Measurements from ENCODE around the gene TLE6. TPM values are rescaled to one million over a fixed set of nuclear protein-coding genes. Genes with fewer than 3 reads are reported as not detected.

TLE6 gene
- total and polyA plus RNA-seq, 10 of the 15 experiments (the other 5 are each of a cell fraction or from before 2014, with no cell fraction given), result 2.7 to 13.8 (median 6.4) TPM

- no peak overlapping the region for H3K4me2 ChIP-seq (ENCODE audit: control insufficient read depth, insufficient read depth)
- intact Hi-C loops (cut with micrococcal nuclease; ENCODE audit: unreplicated experiment) (no loop called here), in situ Hi-C loops (cut with MboI) (no loop called here)
- DNase-seq (ENCODE audit: low read depth, low spot score), result no peak
- no peak overlapping the region for H3K9ac ChIP-seq (ENCODE audit: control insufficient read depth, insufficient read depth, low read length)
- no peak for FAIRE-seq
- peaks cover 9% of the 10 kb centered on the region; the same call in 1 of the 2 replicates for H3K4me1 ChIP-seq (ENCODE audit: control insufficient read depth, insufficient read depth, low read length)
- H2AFZ ChIP-seq (ENCODE audit: control insufficient read depth, low read depth, low read length), result no peak overlapping the region
- H4K20me1 ChIP-seq (ENCODE audit: control insufficient read depth, insufficient read depth), result no peaks in the 10 kb centered on the region
- no peaks in the 10 kb centered on the region; a peak in 2 of 4 replicates for H3K27me3 ChIP-seq (replicated peaks in 1 of 2; ENCODE audit: control insufficient read depth in 2 of 2, insufficient read depth in 2 of 2, low read length in 1 of 2)
- no peaks in the 10 kb centered on the region for H3K36me3 ChIP-seq (ENCODE audit: control insufficient read depth in 2 of 2, insufficient read depth in 2 of 2, low read length in 1 of 2)
- ChIA-PET RAD21 (ENCODE audit: unreplicated experiment) (no interaction called here), SMC1A (ENCODE audit: uncharacterized antibody, unreplicated experiment) (no interaction called here), POLR2A (no interaction called here), CTCF (no interaction called here)
- TF ChIP-seq WRNIP1 (IDR thresholded peaks at IDR 0.05; ENCODE audit: borderline replicate concordance, low read depth, low read length), result no peak
- no TSS peak for BruUV-seq (replicated peaks)
- no peak overlapping the region for H3K4me3 ChIP-seq
- no peak for ATAC-seq
- no peaks in the 10 kb centered on the region for H3K9me3 ChIP-seq (replicated peaks; ENCODE audit: control insufficient read depth, insufficient read depth, low read length)
- 36% methylated on average over 9 of the region's 10 CpGs for WGBS (ENCODE audit: insufficient coverage, insufficient replicate concordance, low lambda C conversion rate, missing lambda C conversion rate)
- H3K79me2 ChIP-seq (ENCODE audit: control insufficient read depth, insufficient read depth, low read length), result no peaks in the 10 kb centered on the region
- no peak overlapping the region for H3K27ac ChIP-seq (ENCODE audit: control insufficient read depth, insufficient read depth)
These were observed 5.6 kb downstream of the TLE6 start for GRCh38 chr19:2982983-2983350.

GRCh38 chr19:2983351-2984214 is 6.2 kb downstream of the TLE6 start:
- POLR2A ChIA-PET, result interaction anchor here (0.7 kb wide), 1 partner anchor 48 kb away, joined by 3 read pairs; no protein-coding TSS in a partner anchor
- no TSS peak for BruUV-seq (replicated peaks)

More at GRCh38 chr19:2983351-2984214, 6.2 kb downstream of the TLE6 start:
- ATAC-seq, result peak; percentile 41
- H3K4me1 ChIP-seq (ENCODE audit: control insufficient read depth, insufficient read depth, low read length), result peaks cover 6% of the 10 kb centered on the region; the same call in 1 of the 2 replicates
- no peaks in the 10 kb centered on the region for H4K20me1 ChIP-seq (ENCODE audit: control insufficient read depth, insufficient read depth)
- H2AFZ ChIP-seq (ENCODE audit: control insufficient read depth, low read depth, low read length), result peak overlapping the region; percentile 55
- no peak overlapping the region for H3K27ac ChIP-seq (ENCODE audit: control insufficient read depth, insufficient read depth)
- no peak overlapping the region for H3K9ac ChIP-seq (ENCODE audit: control insufficient read depth, insufficient read depth, low read length)
- CTCF ChIA-PET, result no interaction called here
- intact Hi-C loops (cut with micrococcal nuclease; ENCODE audit: unreplicated experiment) (no loop called here), in situ Hi-C loops (cut with MboI) (no loop called here)
- no peaks in the 10 kb centered on the region for H3K79me2 ChIP-seq (ENCODE audit: control insufficient read depth, insufficient read depth, low read length)
- H3K36me3 ChIP-seq (ENCODE audit: control insufficient read depth in 2 of 2, insufficient read depth in 2 of 2, low read length in 1 of 2), result no peaks in the 10 kb centered on the region
- DNase-seq (ENCODE audit: low read depth, low spot score), result no peak
- no peak for FAIRE-seq
- SMC1A ChIA-PET (ENCODE audit: uncharacterized antibody, unreplicated experiment), result no interaction called here
- H3K9me3 ChIP-seq (replicated peaks; ENCODE audit: control insufficient read depth, insufficient read depth, low read length), result no peaks in the 10 kb centered on the region
- RAD21 ChIA-PET (ENCODE audit: unreplicated experiment), result no interaction called here
- WGBS (ENCODE audit: insufficient coverage, insufficient replicate concordance, low lambda C conversion rate, missing lambda C conversion rate), result 11% methylated on average over 24 of the region's 24 CpGs
- 0 out of 2 replicates have a peak overlapping the region, but pooled peaks have one; percentile 33 for H3K4me2 ChIP-seq (ENCODE audit: control insufficient read depth, insufficient read depth)
- H3K4me3 ChIP-seq, result no peak overlapping the region
- TF ChIP-seq SPI1 (IDR thresholded peaks at IDR 0.05; ENCODE audit: borderline replicate concordance, insufficient read depth, low read depth, low read length) (peak; percentile 40; the same call in 1 of the 2 replicates), RFX5 (IDR thresholded peaks at IDR 0.05; ENCODE audit: low read depth, low read length) (no peak), SP1 (IDR thresholded peaks at IDR 0.05; ENCODE audit: low read depth, low read length) (peak; percentile 31)
- TF ChIP-seq, protein P1, sequence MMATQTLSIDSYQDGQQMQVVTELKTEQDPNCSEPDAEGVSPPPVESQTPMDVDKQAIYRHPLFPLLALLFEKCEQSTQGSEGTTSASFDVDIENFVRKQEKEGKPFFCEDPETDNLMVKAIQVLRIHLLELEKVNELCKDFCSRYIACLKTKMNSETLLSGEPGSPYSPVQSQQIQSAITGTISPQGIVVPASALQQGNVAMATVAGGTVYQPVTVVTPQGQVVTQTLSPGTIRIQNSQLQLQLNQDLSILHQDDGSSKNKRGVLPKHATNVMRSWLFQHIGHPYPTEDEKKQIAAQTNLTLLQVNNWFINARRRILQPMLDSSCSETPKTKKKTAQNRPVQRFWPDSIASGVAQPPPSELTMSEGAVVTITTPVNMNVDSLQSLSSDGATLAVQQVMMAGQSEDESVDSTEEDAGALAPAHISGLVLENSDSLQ (IDR thresholded peaks at IDR 0.05), result peak; percentile 40; the same call in 1 of the 2 replicates
- TF ChIP-seq, protein P2, sequence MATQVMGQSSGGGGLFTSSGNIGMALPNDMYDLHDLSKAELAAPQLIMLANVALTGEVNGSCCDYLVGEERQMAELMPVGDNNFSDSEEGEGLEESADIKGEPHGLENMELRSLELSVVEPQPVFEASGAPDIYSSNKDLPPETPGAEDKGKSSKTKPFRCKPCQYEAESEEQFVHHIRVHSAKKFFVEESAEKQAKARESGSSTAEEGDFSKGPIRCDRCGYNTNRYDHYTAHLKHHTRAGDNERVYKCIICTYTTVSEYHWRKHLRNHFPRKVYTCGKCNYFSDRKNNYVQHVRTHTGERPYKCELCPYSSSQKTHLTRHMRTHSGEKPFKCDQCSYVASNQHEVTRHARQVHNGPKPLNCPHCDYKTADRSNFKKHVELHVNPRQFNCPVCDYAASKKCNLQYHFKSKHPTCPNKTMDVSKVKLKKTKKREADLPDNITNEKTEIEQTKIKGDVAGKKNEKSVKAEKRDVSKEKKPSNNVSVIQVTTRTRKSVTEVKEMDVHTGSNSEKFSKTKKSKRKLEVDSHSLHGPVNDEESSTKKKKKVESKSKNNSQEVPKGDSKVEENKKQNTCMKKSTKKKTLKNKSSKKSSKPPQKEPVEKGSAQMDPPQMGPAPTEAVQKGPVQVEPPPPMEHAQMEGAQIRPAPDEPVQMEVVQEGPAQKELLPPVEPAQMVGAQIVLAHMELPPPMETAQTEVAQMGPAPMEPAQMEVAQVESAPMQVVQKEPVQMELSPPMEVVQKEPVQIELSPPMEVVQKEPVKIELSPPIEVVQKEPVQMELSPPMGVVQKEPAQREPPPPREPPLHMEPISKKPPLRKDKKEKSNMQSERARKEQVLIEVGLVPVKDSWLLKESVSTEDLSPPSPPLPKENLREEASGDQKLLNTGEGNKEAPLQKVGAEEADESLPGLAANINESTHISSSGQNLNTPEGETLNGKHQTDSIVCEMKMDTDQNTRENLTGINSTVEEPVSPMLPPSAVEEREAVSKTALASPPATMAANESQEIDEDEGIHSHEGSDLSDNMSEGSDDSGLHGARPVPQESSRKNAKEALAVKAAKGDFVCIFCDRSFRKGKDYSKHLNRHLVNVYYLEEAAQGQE (IDR thresholded peaks at IDR 0.05; ENCODE audit: low read depth, low read length), result no peak
- no peaks in the 10 kb centered on the region; a peak in 2 of 4 replicates for H3K27me3 ChIP-seq (replicated peaks in 1 of 2; ENCODE audit: control insufficient read depth in 2 of 2, insufficient read depth in 2 of 2, low read length in 1 of 2)

Measured in GM12878 (cell line).